ENCODE data around the gene TRIO.

Gene TRIO

DNA sequence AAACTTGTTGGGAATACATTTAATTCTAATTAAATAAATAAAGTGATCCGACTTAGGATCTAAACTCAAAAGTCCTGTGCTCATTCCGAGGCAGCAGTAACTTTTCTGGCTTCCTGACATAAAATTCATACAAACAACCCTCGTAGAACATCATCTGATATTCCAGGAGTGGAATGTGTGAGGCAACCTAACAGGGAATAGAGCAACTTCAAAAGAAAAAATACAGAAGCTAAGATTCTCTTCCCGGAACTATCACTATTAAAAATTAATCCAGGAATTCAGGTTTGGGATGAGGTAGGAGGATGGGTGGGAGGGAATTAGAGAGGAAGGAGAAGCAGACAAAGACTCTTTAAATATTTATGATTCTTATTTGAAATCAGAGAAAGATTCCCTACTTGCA is 32.9 kb upstream of the TRIO start:
- H3K4me1 ChIP-seq (ENCODE audit: control insufficient read depth, insufficient read depth, low read length) = peaks cover 5% of the 10 kb centered on the region
- H3K9ac ChIP-seq (ENCODE audit: low read length) = no peak overlapping the region
- H3K4me3 ChIP-seq (ENCODE audit: low read length) = no peak overlapping the region
- H3K27me3 ChIP-seq (ENCODE audit: control insufficient read depth, insufficient read depth, low read length) = no peaks in the 10 kb centered on the region
- H3K36me3 ChIP-seq (ENCODE audit: control insufficient read depth, insufficient read depth, low read length) = no peaks in the 10 kb centered on the region
- H3K9me3 ChIP-seq (ENCODE audit: control insufficient read depth, low read length) = no peaks in the 10 kb centered on the region

DNA sequence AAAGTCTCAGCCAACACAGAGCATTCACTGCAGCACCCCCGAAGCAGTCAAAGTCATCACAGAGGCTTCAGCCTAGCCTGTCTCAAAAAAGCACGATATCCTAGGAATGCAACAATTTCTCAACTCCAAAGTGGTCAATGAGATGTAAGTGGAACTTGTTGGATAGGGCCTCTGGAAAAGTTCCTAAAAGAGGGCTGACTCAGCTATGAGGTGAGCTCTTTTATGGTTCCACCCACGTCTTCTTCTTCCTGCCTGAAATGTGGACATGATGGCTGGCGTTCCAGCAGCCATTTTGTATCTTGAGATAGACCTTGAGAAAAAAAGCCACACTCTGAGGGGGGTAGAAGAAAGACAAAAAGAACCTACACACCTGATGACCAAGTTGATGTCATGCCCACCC is 32.5 kb upstream of the TRIO start:
- H3K36me3 ChIP-seq (ENCODE audit: control insufficient read depth, insufficient read depth, low read length) = no peaks in the 10 kb centered on the region
- peaks cover 5% of the 10 kb centered on the region for H3K4me1 ChIP-seq (ENCODE audit: control insufficient read depth, insufficient read depth, low read length)
- no peaks in the 10 kb centered on the region for H3K27me3 ChIP-seq (ENCODE audit: control insufficient read depth, insufficient read depth, low read length)
- H3K4me3 ChIP-seq (ENCODE audit: low read length) = no peak overlapping the region
- H3K9me3 ChIP-seq (ENCODE audit: control insufficient read depth, low read length) = no peaks in the 10 kb centered on the region
- no peak overlapping the region for H3K9ac ChIP-seq (ENCODE audit: low read length)

- Histone ChIP-seq H3K4me3 (ENCODE audit: low read length) (no peak overlapping the region), H3K27me3 (ENCODE audit: control insufficient read depth, insufficient read depth, low read length) (no peaks in the 10 kb centered on the region), H3K36me3 (ENCODE audit: control insufficient read depth, insufficient read depth, low read length) (no peaks in the 10 kb centered on the region), H3K4me1 (ENCODE audit: control insufficient read depth, insufficient read depth, low read length) (peaks cover 5% of the 10 kb centered on the region), H3K9me3 (ENCODE audit: control insufficient read depth, low read length) (no peaks in the 10 kb centered on the region), H3K9ac (ENCODE audit: low read length) (no peak overlapping the region)
Measured at GRCh38 chr5:14112998-14113652, 30.0 kb upstream of the TRIO start.

GRCh38 chr5:14114615-14115251 is 28.4 kb upstream of the TRIO start:
- Histone ChIP-seq H3K9me3 (ENCODE audit: control insufficient read depth, low read length) (no peaks in the 10 kb centered on the region), H3K36me3 (ENCODE audit: control insufficient read depth, insufficient read depth, low read length) (no peaks in the 10 kb centered on the region), H3K4me3 (ENCODE audit: low read length) (no peak overlapping the region), H3K27me3 (ENCODE audit: control insufficient read depth, insufficient read depth, low read length) (no peaks in the 10 kb centered on the region), H3K4me1 (ENCODE audit: control insufficient read depth, insufficient read depth, low read length) (no peaks in the 10 kb centered on the region), H3K9ac (ENCODE audit: low read length) (no peak overlapping the region)

- H3K4me1 ChIP-seq (ENCODE audit: control insufficient read depth, insufficient read depth, low read length) = no peaks in the 10 kb centered on the region
- no peaks in the 10 kb centered on the region for H3K36me3 ChIP-seq (ENCODE audit: control insufficient read depth, insufficient read depth, low read length)
- no peaks in the 10 kb centered on the region for H3K27me3 ChIP-seq (ENCODE audit: control insufficient read depth, insufficient read depth, low read length)
- H3K9ac ChIP-seq (ENCODE audit: low read length) = no peak overlapping the region
- H3K9me3 ChIP-seq (ENCODE audit: control insufficient read depth, low read length) = no peaks in the 10 kb centered on the region
- no peak overlapping the region for H3K4me3 ChIP-seq (ENCODE audit: low read length)
Measured at GRCh38 chr5:14115323-14115895, 27.7 kb upstream of the TRIO start.

DNA sequence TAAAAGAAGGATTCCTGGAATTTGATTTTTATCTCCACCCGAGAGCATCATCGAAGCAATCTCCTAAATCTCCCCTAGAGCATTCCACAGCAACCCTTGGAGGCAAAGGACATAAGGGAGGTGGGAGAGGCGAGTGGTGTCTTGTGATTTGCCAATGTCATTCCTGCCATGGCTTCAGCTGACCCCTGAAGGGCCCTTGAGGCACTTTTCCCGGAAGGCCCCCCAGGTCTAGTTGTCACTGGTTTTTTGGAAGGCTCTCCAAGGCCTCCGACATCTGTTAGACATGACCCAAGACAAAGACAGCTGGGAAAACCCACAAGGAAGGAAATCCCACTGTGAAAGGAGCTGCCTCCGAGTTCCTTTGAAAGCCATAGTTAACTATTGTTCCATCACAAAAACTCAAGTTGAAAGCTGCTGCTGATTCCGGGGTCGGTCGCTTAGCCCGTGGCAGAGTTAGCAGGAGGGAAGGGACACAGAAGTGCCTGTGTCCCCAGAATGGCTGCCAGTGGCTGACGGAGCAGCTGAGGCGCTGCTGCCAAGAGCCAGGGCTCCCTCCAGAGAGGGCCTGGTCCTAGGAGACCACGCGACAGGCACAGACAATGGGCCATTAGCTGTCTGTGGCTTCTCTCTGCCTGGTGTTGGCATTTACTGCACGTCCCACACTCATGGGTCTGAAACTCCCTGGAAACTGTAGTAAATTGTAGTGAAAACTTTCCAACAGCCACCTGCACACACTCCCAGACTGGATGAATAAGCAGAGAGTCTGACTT is 24.4 kb upstream of the TRIO start:
- Histone ChIP-seq H3K36me3 (ENCODE audit: control insufficient read depth, insufficient read depth, low read length) (no peaks in the 10 kb centered on the region), H3K27me3 (ENCODE audit: control insufficient read depth, insufficient read depth, low read length) (no peaks in the 10 kb centered on the region), H3K4me1 (ENCODE audit: control insufficient read depth, insufficient read depth, low read length) (no peaks in the 10 kb centered on the region), H3K9ac (ENCODE audit: low read length) (no peak overlapping the region), H3K4me3 (ENCODE audit: low read length) (no peak overlapping the region), H3K9me3 (ENCODE audit: control insufficient read depth, low read length) (no peaks in the 10 kb centered on the region)

DNA sequence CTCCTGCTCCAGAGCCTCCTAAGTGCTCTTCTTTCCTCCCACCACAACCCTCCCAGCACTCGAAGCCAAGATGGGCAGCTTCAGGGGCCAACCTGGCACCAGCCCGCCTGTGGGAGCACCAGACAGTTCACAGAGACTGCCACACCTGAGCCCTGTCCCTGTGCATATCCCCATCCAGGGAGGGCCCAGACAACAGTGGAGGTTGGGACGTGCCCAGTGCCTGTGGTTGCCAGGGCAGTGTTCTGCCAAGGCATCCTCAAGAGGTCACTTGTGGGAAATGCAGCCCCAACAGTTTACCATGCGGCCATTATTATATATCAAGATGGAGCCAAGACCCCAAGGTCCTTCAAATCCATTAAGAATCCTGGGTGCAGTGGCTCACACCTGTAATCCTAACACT is 23.0 kb upstream of the TRIO start:
- H3K4me3 ChIP-seq (ENCODE audit: low read length) = no peak overlapping the region
- no peak overlapping the region for H3K9ac ChIP-seq (ENCODE audit: low read length)
- no peaks in the 10 kb centered on the region for H3K27me3 ChIP-seq (ENCODE audit: control insufficient read depth, insufficient read depth, low read length)
- H3K36me3 ChIP-seq (ENCODE audit: control insufficient read depth, insufficient read depth, low read length) = no peaks in the 10 kb centered on the region
- H3K9me3 ChIP-seq (ENCODE audit: control insufficient read depth, low read length) = no peaks in the 10 kb centered on the region
- no peaks in the 10 kb centered on the region for H3K4me1 ChIP-seq (ENCODE audit: control insufficient read depth, insufficient read depth, low read length)

GRCh38 chr5:14121552-14121951 is 21.6 kb upstream of the TRIO start:
- Histone ChIP-seq H3K36me3 (ENCODE audit: control insufficient read depth, insufficient read depth, low read length) (no peaks in the 10 kb centered on the region), H3K9ac (ENCODE audit: low read length) (no peak overlapping the region), H3K4me1 (ENCODE audit: control insufficient read depth, insufficient read depth, low read length) (no peaks in the 10 kb centered on the region), H3K27me3 (ENCODE audit: control insufficient read depth, insufficient read depth, low read length) (no peaks in the 10 kb centered on the region), H3K9me3 (ENCODE audit: control insufficient read depth, low read length) (no peaks in the 10 kb centered on the region), H3K4me3 (ENCODE audit: low read length) (no peak overlapping the region)

DNA sequence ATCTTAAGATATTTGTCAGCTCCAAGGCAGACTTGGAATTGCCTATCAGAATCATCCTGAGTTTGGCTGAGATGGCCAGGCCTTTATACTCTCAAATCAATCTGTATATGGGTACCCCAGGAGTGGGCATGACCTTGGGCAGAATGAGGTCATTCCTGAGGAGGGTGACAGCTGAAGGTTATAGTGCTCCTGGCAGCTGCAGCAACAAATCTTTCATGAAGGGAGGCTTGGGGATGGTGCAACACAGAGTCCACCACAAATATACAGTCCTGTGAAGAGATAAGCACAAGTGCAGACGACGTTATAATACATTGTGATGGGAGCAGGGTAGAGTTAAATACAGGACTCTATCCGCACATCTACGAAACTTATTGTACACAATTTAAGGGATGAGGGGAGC is 21.1 kb upstream of the TRIO start:
- no peak overlapping the region for H3K4me3 ChIP-seq (ENCODE audit: low read length)
- no peaks in the 10 kb centered on the region for H3K4me1 ChIP-seq (ENCODE audit: control insufficient read depth, insufficient read depth, low read length)
- no peaks in the 10 kb centered on the region for H3K9me3 ChIP-seq (ENCODE audit: control insufficient read depth, low read length)
- no peak overlapping the region for H3K9ac ChIP-seq (ENCODE audit: low read length)
- H3K27me3 ChIP-seq (ENCODE audit: control insufficient read depth, insufficient read depth, low read length) = no peaks in the 10 kb centered on the region
- no peaks in the 10 kb centered on the region for H3K36me3 ChIP-seq (ENCODE audit: control insufficient read depth, insufficient read depth, low read length)

DNA sequence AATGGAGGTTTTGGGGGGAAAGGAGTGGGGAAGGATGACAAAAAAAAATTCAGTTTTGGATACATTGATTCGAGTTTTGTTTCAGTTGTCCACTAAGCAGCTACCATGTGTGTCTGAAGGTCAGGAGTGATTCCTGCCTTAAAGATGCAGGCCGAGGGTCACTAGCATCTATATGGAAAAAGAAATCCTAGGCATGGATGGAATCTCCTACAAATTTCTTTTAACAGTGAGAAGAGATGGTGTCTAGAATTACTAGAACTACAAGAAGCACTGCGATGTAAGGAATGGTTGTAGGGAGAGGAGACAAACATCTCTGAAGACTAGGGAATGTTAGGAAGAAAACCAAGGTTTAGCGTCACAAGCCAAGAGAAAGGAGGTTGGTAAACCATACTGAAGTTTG is 19.6 kb upstream of the TRIO start:
- H3K4me3 ChIP-seq (ENCODE audit: low read length) = no peak overlapping the region
- H3K4me1 ChIP-seq (ENCODE audit: control insufficient read depth, insufficient read depth, low read length) = no peaks in the 10 kb centered on the region
- H3K27me3 ChIP-seq (ENCODE audit: control insufficient read depth, insufficient read depth, low read length) = no peaks in the 10 kb centered on the region
- no peaks in the 10 kb centered on the region for H3K36me3 ChIP-seq (ENCODE audit: control insufficient read depth, insufficient read depth, low read length)
- no peak overlapping the region for H3K9ac ChIP-seq (ENCODE audit: low read length)
- no peaks in the 10 kb centered on the region for H3K9me3 ChIP-seq (ENCODE audit: control insufficient read depth, low read length)

GRCh38 chr5:14123974-14124482 is 19.1 kb upstream of the TRIO start:
- Histone ChIP-seq H3K36me3 (ENCODE audit: control insufficient read depth, insufficient read depth, low read length) (no peaks in the 10 kb centered on the region), H3K4me1 (ENCODE audit: control insufficient read depth, insufficient read depth, low read length) (no peaks in the 10 kb centered on the region), H3K27me3 (ENCODE audit: control insufficient read depth, insufficient read depth, low read length) (no peaks in the 10 kb centered on the region), H3K9me3 (ENCODE audit: control insufficient read depth, low read length) (no peaks in the 10 kb centered on the region), H3K4me3 (ENCODE audit: low read length) (no peak overlapping the region), H3K9ac (ENCODE audit: low read length) (no peak overlapping the region)

DNA sequence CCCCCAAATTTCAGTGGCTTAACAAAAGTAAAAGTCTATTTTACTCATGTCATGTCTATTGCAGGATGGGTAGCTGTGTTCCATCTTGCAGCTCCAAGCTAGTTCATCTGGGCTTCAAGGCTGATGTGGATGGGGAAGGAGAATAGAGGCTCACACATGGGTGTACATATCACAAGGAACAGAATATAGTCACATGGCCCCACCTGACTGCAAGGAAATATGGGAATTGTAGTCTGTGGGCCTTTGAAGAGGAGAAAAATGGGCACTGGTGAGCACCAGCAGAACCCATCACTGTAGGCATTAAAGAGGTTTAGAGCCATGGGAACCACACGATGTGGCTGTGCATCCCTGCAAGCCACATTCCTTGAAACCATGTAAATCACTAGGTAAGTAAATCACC is 17.9 kb upstream of the TRIO start:
- Histone ChIP-seq H3K36me3 (ENCODE audit: control insufficient read depth, insufficient read depth, low read length) (no peaks in the 10 kb centered on the region), H3K9ac (ENCODE audit: low read length) (no peak overlapping the region), H3K4me1 (ENCODE audit: control insufficient read depth, insufficient read depth, low read length) (no peaks in the 10 kb centered on the region), H3K4me3 (ENCODE audit: low read length) (no peak overlapping the region), H3K27me3 (ENCODE audit: control insufficient read depth, insufficient read depth, low read length) (no peaks in the 10 kb centered on the region), H3K9me3 (ENCODE audit: control insufficient read depth, low read length) (no peaks in the 10 kb centered on the region)
